ENCODE data around the gene LEF1.

- TF ChIP-seq CTCF (optimal IDR thresholded peaks at IDR 0.05 in 1 of 3, IDR thresholded peaks at IDR 0.05 in 1 of 3, conservative IDR thresholded peaks at IDR 0.05 in 1 of 3; ENCODE audit: extremely low read depth in 1 of 3, insufficient read depth in 2 of 3, low read length in 3 of 3) (no peak), EZH2 (IDR thresholded peaks at IDR 0.05; ENCODE audit: low read length) (no peak)
Measured at GRCh38 chr4:108203377-108203776, 34.6 kb upstream of the LEF1 start.
